ENCODE measurements around the gene APOA1. TPM values are rescaled to one million over a fixed set of nuclear protein-coding genes. Genes with fewer than 3 reads are reported as not detected.

Gene APOA1
- total RNA-seq, 1 donor from 2014 or later, result 2.7 TPM

DNA sequence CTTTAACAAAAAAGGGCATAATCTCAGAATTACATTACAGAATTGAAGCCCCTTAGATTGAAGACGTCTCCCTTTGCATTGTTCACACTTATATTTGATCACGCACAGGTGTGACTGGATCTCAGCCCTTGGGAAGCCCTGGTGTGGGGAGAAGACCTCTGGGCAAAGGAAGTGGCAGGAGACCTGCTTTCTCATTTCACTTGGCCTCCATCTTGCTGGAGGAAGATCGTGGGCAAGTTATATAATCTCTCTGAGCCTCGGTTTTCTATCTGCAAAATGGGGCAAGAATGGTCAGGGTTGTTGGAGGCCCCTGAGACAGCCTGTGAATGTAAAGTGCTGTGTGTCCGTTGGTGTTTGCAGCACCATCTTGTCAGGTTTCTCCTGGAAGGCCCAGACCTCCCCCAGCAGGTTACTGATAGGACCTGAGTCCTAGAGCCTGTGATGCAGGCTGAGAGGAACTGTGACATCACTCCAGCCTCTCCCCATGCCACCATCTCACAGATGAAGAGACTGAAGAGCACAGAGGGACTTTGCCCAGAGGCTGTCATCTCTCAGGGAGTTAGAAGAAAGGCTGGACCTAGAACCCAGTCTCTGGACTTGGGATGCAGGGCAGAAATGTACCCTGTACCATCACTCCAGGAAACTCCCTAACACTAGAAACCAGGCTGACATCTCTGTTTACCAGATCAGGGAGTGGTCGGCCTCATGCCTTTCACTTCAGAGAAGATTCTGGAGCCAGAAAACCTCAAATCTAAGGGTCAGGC, 1.1 kb upstream of the APOA1 start:
- Histone ChIP-seq H3K4me2 (no peak overlapping the region), H3K4me1 (peaks cover 14% of the 10 kb centered on the region), H3K27me3 (peaks cover 19% of the 10 kb centered on the region), H3K9ac (no peak overlapping the region), H3F3A (ENCODE audit: low read depth) (peaks cover 6% of the 10 kb centered on the region), H3K79me2 (ENCODE audit: low read depth) (no peaks in the 10 kb centered on the region), H4K20me1 (ENCODE audit: low read depth) (no peaks in the 10 kb centered on the region), H3K4me3 (no peak overlapping the region), H3K9me3 (ENCODE audit: low read depth) (no peaks in the 10 kb centered on the region), H2AFZ (replicated peaks) (no peak overlapping the region), H3K36me3 (no peaks in the 10 kb centered on the region), H3K27ac (no peak overlapping the region)
- Mint-ChIP-seq H3K4me1 (peaks cover 41% of the 10 kb centered on the region), H3K4me3 (no peak overlapping the region), H3K36me3 (peaks cover 6% of the 10 kb centered on the region), H3K27me3 (ENCODE audit: insufficient read depth, low read depth) (peaks cover 2% of the 10 kb centered on the region), H3K27ac (peak overlapping the region; percentile 57), H3K9me3 (no peaks in the 10 kb centered on the region)
- TF ChIP-seq EZH2phosphoT487 (IDR thresholded peaks at IDR 0.05) (no peak), EZH2 (IDR thresholded peaks at IDR 0.05) (no peak)
- no peak for DNase-seq (ENCODE audit: low spot score)

DNA sequence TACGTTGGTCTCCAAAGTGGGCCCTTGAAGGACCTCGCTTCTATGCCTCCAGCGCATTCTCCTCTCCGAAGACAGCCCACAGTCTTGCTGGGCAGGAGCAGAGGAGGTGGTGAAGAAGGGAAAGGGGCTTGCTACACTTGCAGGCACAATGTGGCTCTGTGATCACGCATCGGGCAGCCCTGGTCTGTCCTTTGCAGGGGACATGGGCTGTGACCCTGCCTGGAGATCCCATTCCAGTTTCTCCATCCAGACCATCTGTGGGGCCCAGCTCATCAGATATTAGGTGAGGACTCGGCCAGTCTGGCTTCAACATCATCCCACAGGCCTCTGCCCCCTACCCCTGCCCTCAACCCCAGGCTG, 810 bp downstream of the APOA1 start:
- H3F3A ChIP-seq (ENCODE audit: low read depth), result peaks cover 6% of the 10 kb centered on the region
- no peak overlapping the region for H2AFZ ChIP-seq (replicated peaks)
- H4K20me1 ChIP-seq (ENCODE audit: low read depth), result no peaks in the 10 kb centered on the region
- H3K27ac ChIP-seq, result no peak overlapping the region
- H3K4me1 Mint-ChIP-seq, result peaks cover 41% of the 10 kb centered on the region
- H3K27me3 ChIP-seq, result peaks cover 19% of the 10 kb centered on the region
- no peaks in the 10 kb centered on the region for H3K36me3 Mint-ChIP-seq
- H3K36me3 ChIP-seq, result no peaks in the 10 kb centered on the region
- H3K27me3 Mint-ChIP-seq (ENCODE audit: insufficient read depth, low read depth), result peaks cover 2% of the 10 kb centered on the region
- no peak overlapping the region for H3K4me2 ChIP-seq
- peaks cover 5% of the 10 kb centered on the region for H3K9me3 Mint-ChIP-seq
- no peak for DNase-seq (ENCODE audit: low spot score)
- H3K4me3 Mint-ChIP-seq, result no peak overlapping the region
- peaks cover 14% of the 10 kb centered on the region for H3K4me1 ChIP-seq
- TF ChIP-seq, protein P1, sequence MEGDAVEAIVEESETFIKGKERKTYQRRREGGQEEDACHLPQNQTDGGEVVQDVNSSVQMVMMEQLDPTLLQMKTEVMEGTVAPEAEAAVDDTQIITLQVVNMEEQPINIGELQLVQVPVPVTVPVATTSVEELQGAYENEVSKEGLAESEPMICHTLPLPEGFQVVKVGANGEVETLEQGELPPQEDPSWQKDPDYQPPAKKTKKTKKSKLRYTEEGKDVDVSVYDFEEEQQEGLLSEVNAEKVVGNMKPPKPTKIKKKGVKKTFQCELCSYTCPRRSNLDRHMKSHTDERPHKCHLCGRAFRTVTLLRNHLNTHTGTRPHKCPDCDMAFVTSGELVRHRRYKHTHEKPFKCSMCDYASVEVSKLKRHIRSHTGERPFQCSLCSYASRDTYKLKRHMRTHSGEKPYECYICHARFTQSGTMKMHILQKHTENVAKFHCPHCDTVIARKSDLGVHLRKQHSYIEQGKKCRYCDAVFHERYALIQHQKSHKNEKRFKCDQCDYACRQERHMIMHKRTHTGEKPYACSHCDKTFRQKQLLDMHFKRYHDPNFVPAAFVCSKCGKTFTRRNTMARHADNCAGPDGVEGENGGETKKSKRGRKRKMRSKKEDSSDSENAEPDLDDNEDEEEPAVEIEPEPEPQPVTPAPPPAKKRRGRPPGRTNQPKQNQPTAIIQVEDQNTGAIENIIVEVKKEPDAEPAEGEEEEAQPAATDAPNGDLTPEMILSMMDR (IDR thresholded peaks at IDR 0.05), result no peak
- TF ChIP-seq EZH2phosphoT487 (IDR thresholded peaks at IDR 0.05) (no peak), EZH2 (IDR thresholded peaks at IDR 0.05) (no peak)
- no peaks in the 10 kb centered on the region for H3K79me2 ChIP-seq (ENCODE audit: low read depth)
- no peak overlapping the region for H3K27ac Mint-ChIP-seq
- no peak overlapping the region for H3K4me3 ChIP-seq
- H3K9ac ChIP-seq, result no peak overlapping the region
- H3K9me3 ChIP-seq (ENCODE audit: low read depth), result no peaks in the 10 kb centered on the region

DNA sequence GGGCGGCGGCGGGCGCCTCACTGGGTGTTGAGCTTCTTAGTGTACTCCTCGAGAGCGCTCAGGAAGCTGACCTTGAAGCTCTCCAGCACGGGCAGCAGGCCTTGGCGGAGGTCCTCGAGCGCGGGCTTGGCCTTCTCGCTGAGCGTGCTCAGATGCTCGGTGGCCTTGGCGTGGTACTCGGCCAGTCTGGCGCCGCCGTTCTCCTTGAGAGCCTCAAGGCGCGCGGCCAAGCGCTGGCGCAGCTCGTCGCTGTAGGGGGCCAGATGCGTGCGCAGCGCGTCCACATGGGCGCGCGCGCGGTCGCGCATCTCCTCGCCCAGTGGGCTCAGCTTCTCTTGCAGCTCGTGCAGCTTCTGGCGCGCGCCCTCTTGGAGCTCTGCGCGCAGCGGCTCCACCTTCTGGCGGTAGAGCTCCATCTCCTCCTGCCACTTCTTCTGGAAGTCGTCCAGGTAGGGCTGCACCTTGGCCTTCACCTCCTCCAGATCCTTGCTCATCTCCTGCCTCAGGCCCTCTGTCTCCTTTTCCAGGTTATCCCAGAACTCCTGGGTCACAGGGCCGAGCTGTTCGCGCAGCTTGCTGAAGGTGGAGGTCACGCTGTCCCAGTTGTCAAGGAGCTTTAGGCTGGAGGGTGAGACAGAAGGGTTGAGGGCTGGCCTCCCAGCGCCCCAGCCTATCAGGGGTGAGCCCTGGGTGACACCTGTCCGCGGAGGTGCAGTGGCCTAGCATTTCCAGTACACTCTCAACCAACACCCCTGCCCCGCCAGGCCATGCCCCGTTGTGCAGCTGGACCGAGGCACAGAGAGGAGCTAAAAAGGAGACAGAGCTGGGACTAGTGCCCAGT, 1.4 kb downstream of the APOA1 start:
- peak; percentile 96 for DNase-seq (ENCODE audit: low spot score)
- H3K9me3 ChIP-seq (ENCODE audit: low read depth), result no peaks in the 10 kb centered on the region
- H3K9ac ChIP-seq, result no peak overlapping the region
- peaks cover 41% of the 10 kb centered on the region for H3K4me1 Mint-ChIP-seq
- H3K36me3 ChIP-seq, result no peaks in the 10 kb centered on the region
- no peak overlapping the region for H3K27ac ChIP-seq
- H3K27ac Mint-ChIP-seq, result no peak overlapping the region
- peaks cover 2% of the 10 kb centered on the region for H3K27me3 Mint-ChIP-seq (ENCODE audit: insufficient read depth, low read depth)
- peaks cover 19% of the 10 kb centered on the region for H3K27me3 ChIP-seq
- TF ChIP-seq, protein P1 (IDR thresholded peaks at IDR 0.05), result peak; percentile 67
- TF ChIP-seq EZH2 (IDR thresholded peaks at IDR 0.05), result no peak
- peak overlapping the region; percentile 46 for H3K4me3 ChIP-seq
- peaks cover 14% of the 10 kb centered on the region for H3K4me1 ChIP-seq
- H3K9me3 Mint-ChIP-seq, result peaks cover 5% of the 10 kb centered on the region
- H4K20me1 ChIP-seq (ENCODE audit: low read depth), result no peaks in the 10 kb centered on the region
- H3K79me2 ChIP-seq (ENCODE audit: low read depth), result no peaks in the 10 kb centered on the region
- peak overlapping the region; percentile 93 for H2AFZ ChIP-seq (replicated peaks)
- peaks cover 6% of the 10 kb centered on the region for H3F3A ChIP-seq (ENCODE audit: low read depth)
- H3K4me2 ChIP-seq, result peak overlapping the region; percentile 79
- no peaks in the 10 kb centered on the region for H3K36me3 Mint-ChIP-seq
- peak overlapping the region; percentile 35 for H3K4me3 Mint-ChIP-seq
